Astrocyte (in vitro differentiated cells and primary cell): ENCODE results near the gene STRN3. TPM values are rescaled to one million over a fixed set of nuclear protein-coding genes. Genes with fewer than 3 reads are reported as not detected.

Source experiments
- DNase-seq: peaks from one replicate; pipeline ENCODE4 v3.0.0-alpha.2; 2010; ENCODE audit warnings: low read depth
- FAIRE-seq: peaks from 2 replicates; lab custom pipeline; 2011; peaks lifted over from hg19 to GRCh38; lab: Jason Lieb, UNC
- H2AFZ ChIP-seq: 2 replicates; pipeline ENCODE4 v1.6.0; 2012; ENCODE audit warnings: low read depth, low read length, inconsistent platforms
- H3K27ac ChIP-seq: 2 replicates; pipeline ENCODE4 v1.5.1; 2011; ENCODE audit warnings: low read depth, low read length, inconsistent platforms
- H3K27me3 ChIP-seq: 2 replicates; pipeline ENCODE4 v1.6.0; 2011; ENCODE audit warnings: low read length, inconsistent platforms; ENCODE audit not compliant: insufficient read depth
- H3K36me3 ChIP-seq: 2 replicates; pipeline ENCODE4 v1.5.1; 2011; ENCODE audit warnings: low read length, inconsistent platforms; ENCODE audit not compliant: insufficient read depth
- H3K4me1 ChIP-seq: 2 replicates; pipeline ENCODE4 v1.5.1; 2011; ENCODE audit warnings: low read length, inconsistent platforms; ENCODE audit not compliant: insufficient read depth
- H3K4me2 ChIP-seq: 2 replicates; pipeline ENCODE4 v1.6.0; 2012; ENCODE audit warnings: low read length, inconsistent platforms
- H3K4me3 ChIP-seq: 2 replicates; pipeline ENCODE4 v1.5.1; 2011; ENCODE audit warnings: low read depth, mild to moderate bottlenecking, low read length, inconsistent platforms; ENCODE audit not compliant: insufficient read depth
- H3K79me2 ChIP-seq: 2 replicates; pipeline ENCODE4 v1.6.0; 2012; ENCODE audit warnings: mild to moderate bottlenecking, low read length, inconsistent platforms; ENCODE audit not compliant: insufficient read depth
- H3K9ac ChIP-seq: 2 replicates; pipeline ENCODE4 v1.6.0; 2012; ENCODE audit warnings: mild to moderate bottlenecking, low read length, inconsistent platforms
- H3K9me3 ChIP-seq: 2 replicates; pipeline ENCODE4 v1.5.1; 2012; ENCODE audit warnings: low read depth, mild to moderate bottlenecking, low read length, inconsistent platforms; ENCODE audit not compliant: insufficient read depth
- H4K20me1 ChIP-seq: 2 replicates; pipeline ENCODE4 v1.6.0; 2012; ENCODE audit warnings: low read length, inconsistent platforms; ENCODE audit not compliant: insufficient read depth
- H3K27ac Mint-ChIP-seq: one replicate; pipeline ENCODE4 v1.8.0; 2021; ENCODE audit warnings: mild to moderate bottlenecking, mixed read lengths; ENCODE audit not compliant: unreplicated experiment
- H3K27me3 Mint-ChIP-seq: one replicate; pipeline ENCODE4 v1.8.0; 2021; ENCODE audit warnings: low read depth, mixed read lengths; ENCODE audit not compliant: unreplicated experiment
- H3K36me3 Mint-ChIP-seq: one replicate; pipeline ENCODE4 v1.8.0; 2021; ENCODE audit warnings: low read depth, mixed read lengths; ENCODE audit not compliant: unreplicated experiment
- H3K4me1 Mint-ChIP-seq: one replicate; pipeline ENCODE4 v1.8.0; 2021; ENCODE audit warnings: low read depth, mixed read lengths; ENCODE audit not compliant: unreplicated experiment
- H3K4me3 Mint-ChIP-seq: one replicate; pipeline ENCODE4 v1.8.0; 2021; ENCODE audit warnings: mild to moderate bottlenecking, moderate library complexity, mixed read lengths; ENCODE audit not compliant: unreplicated experiment
- H3K9me3 Mint-ChIP-seq: one replicate; pipeline ENCODE4 v1.8.0; 2021; ENCODE audit warnings: mild to moderate bottlenecking, mixed read lengths; ENCODE audit not compliant: unreplicated experiment
- CTCF ChIP-seq: IDR thresholded peaks from 2 replicates; pipeline ENCODE4 v1.5.1; 2011; ENCODE audit warnings: low read depth, mild to moderate bottlenecking, inconsistent platforms, low read length, moderate library complexity; ENCODE audit not compliant: insufficient read depth
- EZH2 ChIP-seq: IDR thresholded peaks from 2 replicates; pipeline ENCODE4 v1.6.1; 2012; ENCODE audit warnings: mild to moderate bottlenecking, low read length, inconsistent platforms; ENCODE audit not compliant: insufficient read depth
- total RNA-seq: library from RNA; stranded (reverse); gene quantifications from 2 replicates; pipeline ENCODE4 v1.2.1, GENCODE V29; 2021

Gene STRN3
- total RNA-seq, 1 donor from 2014 or later: 48.4 TPM

- no peak overlapping the region for H3K27ac ChIP-seq
- no peaks in the 10 kb centered on the region for H3K36me3 ChIP-seq
- no peaks in the 10 kb centered on the region for H3K79me2 ChIP-seq
- H3K9me3 Mint-ChIP-seq: peaks cover 2% of the 10 kb centered on the region
- TF ChIP-seq EZH2 (no peak), CTCF (no peak)
- H3K27me3 ChIP-seq: peaks cover 33% of the 10 kb centered on the region
- FAIRE-seq (no peak), DNase-seq (no peak)
- H3K27me3 Mint-ChIP-seq: peaks cover 37% of the 10 kb centered on the region
- H3K4me1 Mint-ChIP-seq: no peaks in the 10 kb centered on the region
- no peak overlapping the region for H2AFZ ChIP-seq
- no peaks in the 10 kb centered on the region for H3K9me3 ChIP-seq
- H3K4me3 Mint-ChIP-seq: peak overlapping the region; percentile 57
- H4K20me1 ChIP-seq: no peaks in the 10 kb centered on the region
- H3K9ac ChIP-seq: no peak overlapping the region
- H3K27ac Mint-ChIP-seq: no peak overlapping the region
- H3K4me2 ChIP-seq: peak overlapping the region; percentile 90
- no peaks in the 10 kb centered on the region for H3K36me3 Mint-ChIP-seq
- peaks cover 19% of the 10 kb centered on the region for H3K4me1 ChIP-seq
- no peak overlapping the region for H3K4me3 ChIP-seq
These were observed 150.5 kb downstream of the STRN3 start for GRCh38 chr14:30875788-30876053.

- Histone ChIP-seq H3K4me3 (peak overlapping the region; percentile 52), H3K4me1 (peaks cover 19% of the 10 kb centered on the region), H3K36me3 (no peaks in the 10 kb centered on the region), H3K4me2 (peak overlapping the region; percentile 90), H3K9me3 (no peaks in the 10 kb centered on the region), H3K79me2 (no peaks in the 10 kb centered on the region), H3K27me3 (peaks cover 33% of the 10 kb centered on the region), H2AFZ (peak overlapping the region; percentile 73), H3K9ac (no peak overlapping the region), H4K20me1 (no peaks in the 10 kb centered on the region), H3K27ac (no peak overlapping the region)
- H3K27ac Mint-ChIP-seq: no peak overlapping the region
- TF ChIP-seq CTCF (no peak), EZH2 (peak; percentile 87)
- H3K9me3 Mint-ChIP-seq: peaks cover 2% of the 10 kb centered on the region
- H3K4me1 Mint-ChIP-seq: no peaks in the 10 kb centered on the region
- peak overlapping the region; percentile 57 for H3K4me3 Mint-ChIP-seq
- DNase-seq (no peak), FAIRE-seq (no peak)
- peaks cover 41% of the 10 kb centered on the region for H3K27me3 Mint-ChIP-seq
- H3K36me3 Mint-ChIP-seq: no peaks in the 10 kb centered on the region
These were observed 151.0 kb downstream of the STRN3 start for GRCh38 chr14:30874999-30875787.
